H9 (cell line): ENCODE data around the gene CILP2. TPM values are rescaled to one million over a fixed set of nuclear protein-coding genes. Genes with fewer than 3 reads are reported as not detected.
A peak's percentile ranks its signal among the peaks of the same experiment; 100 is the strongest.

Experiments
- DNase-seq: peaks from one replicate; pipeline ENCODE4 v3.0.0-alpha.2; 2017
- H2AFZ ChIP-seq: one replicate; pipeline ENCODE4 v1.6.1; 2013; ENCODE audit warnings: mild to moderate bottlenecking, low read length, control low read depth, moderate library complexity
- H2AK5ac ChIP-seq: 2 replicates; pipeline ENCODE4 v1.6.1; 2013; ENCODE audit warnings: low read length, control low read depth, mixed read lengths; ENCODE audit not compliant: insufficient read length
- H2BK120ac ChIP-seq: one replicate; pipeline ENCODE4 v1.6.1; 2013; ENCODE audit warnings: low read depth, mild to moderate bottlenecking, low read length, control low read depth, inconsistent platforms; ENCODE audit not compliant: poor library complexity, severe bottlenecking
- H2BK12ac ChIP-seq: 2 replicates; pipeline ENCODE4 v1.6.1; 2013; ENCODE audit warnings: low read length, control low read depth, mixed read lengths, low read depth; ENCODE audit not compliant: insufficient read length
- H2BK15ac ChIP-seq: 2 replicates; pipeline ENCODE4 v1.6.1; 2013; ENCODE audit warnings: low read depth, low read length, control low read depth
- H2BK20ac ChIP-seq: one replicate; pipeline ENCODE4 v1.6.1; 2013; ENCODE audit warnings: low read depth, mild to moderate bottlenecking, low read length, control low read depth, inconsistent platforms; ENCODE audit not compliant: poor library complexity, severe bottlenecking
- H2BK5ac ChIP-seq: 2 replicates; pipeline ENCODE4 v1.6.1; 2013; ENCODE audit warnings: low read length, control low read depth, mixed read lengths; ENCODE audit not compliant: insufficient read length
- H3K14ac ChIP-seq: 2 replicates; pipeline ENCODE4 v1.6.1; 2013; ENCODE audit warnings: low read length, control low read depth; ENCODE audit not compliant: insufficient read depth
- H3K18ac ChIP-seq: 2 replicates; pipeline ENCODE4 v1.6.1; 2013; ENCODE audit warnings: low read depth, mild to moderate bottlenecking, mixed read lengths, low read length, control low read depth; ENCODE audit not compliant: insufficient read length
- H3K23ac ChIP-seq: 2 replicates; pipeline ENCODE4 v1.6.1; 2013; ENCODE audit warnings: low read length, control low read depth, mixed read lengths, low read depth; ENCODE audit not compliant: insufficient read length
- H3K23me2 ChIP-seq: 2 replicates; pipeline ENCODE4 v1.6.1; 2013; ENCODE audit warnings: low read depth, mild to moderate bottlenecking, mixed read lengths, low read length, control low read depth; ENCODE audit not compliant: insufficient read length, poor library complexity, severe bottlenecking
- H3K27ac ChIP-seq: 2 replicates; pipeline ENCODE4 v1.5.1; 2013; ENCODE audit warnings: low read length, control low read depth, mixed read lengths, low read depth; ENCODE audit not compliant: insufficient read length
- H3K27me3 ChIP-seq: 2 replicates; pipeline ENCODE4 v1.6.1; 2013; ENCODE audit warnings: low read length, control low read depth, inconsistent platforms; ENCODE audit not compliant: insufficient read depth
- H3K4ac ChIP-seq: 2 replicates; pipeline ENCODE4 v1.6.1; 2013; ENCODE audit warnings: low read depth, mild to moderate bottlenecking, control low read depth, inconsistent platforms, low read length, moderate library complexity
- H3K4me1 ChIP-seq: 2 replicates; pipeline ENCODE4 v1.6.1; 2013; ENCODE audit warnings: low read length, control low read depth, inconsistent platforms; ENCODE audit not compliant: insufficient read depth
- H3K4me2 ChIP-seq: 2 replicates; pipeline ENCODE4 v1.6.1; 2013; ENCODE audit warnings: low read length, control low read depth, mixed read lengths; ENCODE audit not compliant: insufficient read length, insufficient read depth
- H3K56ac ChIP-seq: 2 replicates; pipeline ENCODE4 v1.6.1; 2013; ENCODE audit warnings: low read depth, mild to moderate bottlenecking, mixed read lengths, low read length, control low read depth; ENCODE audit not compliant: insufficient read length
- H3K79me1 ChIP-seq: 2 replicates; pipeline ENCODE4 v1.6.1; 2013; ENCODE audit warnings: low read depth, mild to moderate bottlenecking, moderate library complexity, low read length, control low read depth, inconsistent platforms; ENCODE audit not compliant: insufficient read depth, poor library complexity, severe bottlenecking
- H3K79me2 ChIP-seq: 2 replicates; pipeline ENCODE4 v1.6.1; 2013; ENCODE audit warnings: low read length, control low read depth, inconsistent platforms; ENCODE audit not compliant: insufficient read depth
- H3K9ac ChIP-seq: 2 replicates; pipeline ENCODE4 v1.6.1; 2013; ENCODE audit warnings: low read length, control low read depth, mixed read lengths; ENCODE audit not compliant: insufficient read length; ENCODE audit errors: extremely low read depth
- H3K9me3 ChIP-seq: one replicate; pipeline ENCODE4 v1.6.1; 2013; ENCODE audit warnings: low read depth, low read length, inconsistent platforms; ENCODE audit not compliant: control insufficient read depth
- H3T11ph ChIP-seq: one replicate; pipeline ENCODE4 v1.6.1; 2013; ENCODE audit warnings: mild to moderate bottlenecking, low read length, control low read depth, inconsistent platforms
- H4K20me1 ChIP-seq: one replicate; pipeline ENCODE4 v1.6.1; 2013; ENCODE audit not compliant: control insufficient read depth, insufficient read length, insufficient read depth
- H4K5ac ChIP-seq: 2 replicates; pipeline ENCODE4 v1.6.1; 2013; ENCODE audit warnings: low read depth, mild to moderate bottlenecking, mixed read lengths, low read length, control low read depth; ENCODE audit not compliant: insufficient read length
- H4K8ac ChIP-seq: replicated peaks from 2 replicates; pipeline ENCODE4 v1.6.1; 2013; ENCODE audit warnings: low read length, control low read depth, mixed read lengths, low read depth; ENCODE audit not compliant: insufficient read length
- H4K91ac ChIP-seq: 2 replicates; pipeline ENCODE4 v1.6.1; 2013; ENCODE audit warnings: low read depth, mild to moderate bottlenecking, moderate library complexity, mixed read lengths, low read length, control low read depth; ENCODE audit not compliant: insufficient read length
- H3K27ac Mint-ChIP-seq, 3 experiments: 2 replicates in 2 of 3; 3 replicates in 1 of 3; pipeline ENCODE4 v1.8.0; 2020 to 2021; ENCODE audit warnings: mixed read lengths in 3 of 3, mild to moderate bottlenecking in 1 of 3, moderate library complexity in 1 of 3
- H3K27me3 Mint-ChIP-seq: 2 replicates; pipeline ENCODE4 v1.8.0; 2021; ENCODE audit warnings: low read depth, mild to moderate bottlenecking, moderate library complexity, mixed read lengths
- H3K36me3 Mint-ChIP-seq, 3 experiments: 2 replicates in 2 of 3; 3 replicates in 1 of 3; pipeline ENCODE4 v1.8.0; 2020 to 2021; ENCODE audit warnings: low read depth in 3 of 3, mixed read lengths in 3 of 3; ENCODE audit not compliant: insufficient read depth in 1 of 3
- H3K4me1 Mint-ChIP-seq, 2 experiments: 2 replicates each; pipeline ENCODE4 v1.8.0; 2020; ENCODE audit warnings: mixed read lengths in 2 of 2
- H3K4me3 Mint-ChIP-seq, 2 experiments: 2 replicates in 1 of 2; 3 replicates in 1 of 2; pipeline ENCODE4 v1.8.0; 2020 to 2021; ENCODE audit warnings: mild to moderate bottlenecking in 2 of 2, mixed read lengths in 2 of 2, moderate library complexity in 1 of 2
- H3K9me3 Mint-ChIP-seq, 2 experiments: 2 replicates in 1 of 2; 3 replicates in 1 of 2; pipeline ENCODE4 v1.8.0; 2020; ENCODE audit warnings: mild to moderate bottlenecking in 2 of 2, mixed read lengths in 2 of 2, moderate library complexity in 1 of 2
- CTCF ChIP-seq: fragments of 200-600 bp; sonication (generic); conservative IDR thresholded peaks from 3 replicates; pipeline ENCODE4 v1.8.0; 2021; ENCODE audit warnings: antibody characterized with exemption, mild to moderate bottlenecking
- WGBS: extraction: QIAGEN DNeasy Blood & Tissue Kit; methylation state at CpG from one replicate; pipeline ENCODE4 v1.1.7; 2013; ENCODE audit warnings: missing lambda C conversion rate, low lambda C conversion rate, mixed read lengths; ENCODE audit not compliant: insufficient read length; ENCODE audit errors: extremely low coverage; 5-methylcytosine and 5-hydroxymethylcytosine counted together
- total RNA-seq: library from RNA; stranded (reverse); gene quantifications from 2 replicates; pipeline ENCODE4 v1.2.1, GENCODE V29; 2021

Gene CILP2
- total RNA-seq, 1 experiment from 2014 or later: 6.4 TPM

- Histone ChIP-seq H3K9me3 (no peaks in the 10 kb centered on the region), H3K18ac (peak within 1 kb of the TSS; percentile 69), H2AK5ac (no peak within 1 kb of the TSS), H3K27ac (no peak within 1 kb of the TSS), H3K56ac (no peak within 1 kb of the TSS), H3T11ph (no peak within 1 kb of the TSS), H2AFZ (peak within 1 kb of the TSS; percentile 63), H3K14ac (peak within 1 kb of the TSS; percentile 69; the same call in 1 of the 2 replicates), H3K4ac (no peak within 1 kb of the TSS), H3K23me2 (peaks cover 5% of the 10 kb centered on the region), H3K79me2 (peaks cover 11% of the 10 kb centered on the region; the same call in 1 of the 2 replicates), H2BK120ac (no peak within 1 kb of the TSS), H3K23ac (no peak within 1 kb of the TSS), H3K4me2 (peak within 1 kb of the TSS; percentile 85), H3K27me3 (no peaks in the 10 kb centered on the region), H2BK5ac (no peak within 1 kb of the TSS), H3K4me1 (no peaks in the 10 kb centered on the region), H2BK15ac (no peak within 1 kb of the TSS), H4K91ac (no peak within 1 kb of the TSS), H3K79me1 (peaks cover 3% of the 10 kb centered on the region), H3K9ac (peak within 1 kb of the TSS; percentile 85), H4K5ac (no peak within 1 kb of the TSS), H2BK12ac (no peak within 1 kb of the TSS), H2BK20ac (no peak within 1 kb of the TSS), H4K20me1 (no peaks in the 10 kb centered on the region), H4K8ac (no peak within 1 kb of the TSS)
- peak within 1 kb of the TSS; percentile 87 to 96 (median 96) for H3K27ac Mint-ChIP-seq
- no peaks in the 10 kb centered on the region for H3K9me3 Mint-ChIP-seq
- H3K27me3 Mint-ChIP-seq: peaks cover 4% of the 10 kb centered on the region; the same call in 1 of the 2 replicates
- H3K36me3 Mint-ChIP-seq: peaks cover 4 to 22% (median 11%) of the 10 kb centered on the region in 3 experiments; a peak in 6 of 7 replicates
- H3K4me3 Mint-ChIP-seq: peak within 1 kb of the TSS; percentile 91 to 94
- H3K4me1 Mint-ChIP-seq: peaks cover 3 to 13% of the 10 kb centered on the region in 2 experiments
- no CpG with 5 or more reads among the region's 74 CpGs for WGBS
- no peak for DNase-seq
- TF ChIP-seq CTCF: no peak
Observed at GRCh38 chr19:19514881-19515641, 23.0 kb upstream of the CILP2 start, which contains the start of gene TSSK6. Gene TSSK6 (minus strand): TSS chr19:19515548. CDS start chr19:19515427, 121 bp downstream.
